Stimulated activated CD4-positive, alpha-beta T cell treated with anti-CD3 and anti-CD28 coated beads, Interleukin-4, amount 100 ng/mL, for 4 hours (primary cell): ENCODE data around the gene CNNM3.
"Not testable (repeated sequence)": the region's sequence is repeated elsewhere in the genome, so short reads cannot be mapped to it uniquely, and the experiment has no call there.

Experiments used
- DNase-seq, 2 experiments: peaks; one replicate each; pipeline ENCODE4 v3.0.0-alpha.2; 2020

CNNM3 gene

GRCh38 chr2:96799623-96799935, 16.5 kb upstream of the CNNM3 start:
- DNase-seq = no peak

DNA sequence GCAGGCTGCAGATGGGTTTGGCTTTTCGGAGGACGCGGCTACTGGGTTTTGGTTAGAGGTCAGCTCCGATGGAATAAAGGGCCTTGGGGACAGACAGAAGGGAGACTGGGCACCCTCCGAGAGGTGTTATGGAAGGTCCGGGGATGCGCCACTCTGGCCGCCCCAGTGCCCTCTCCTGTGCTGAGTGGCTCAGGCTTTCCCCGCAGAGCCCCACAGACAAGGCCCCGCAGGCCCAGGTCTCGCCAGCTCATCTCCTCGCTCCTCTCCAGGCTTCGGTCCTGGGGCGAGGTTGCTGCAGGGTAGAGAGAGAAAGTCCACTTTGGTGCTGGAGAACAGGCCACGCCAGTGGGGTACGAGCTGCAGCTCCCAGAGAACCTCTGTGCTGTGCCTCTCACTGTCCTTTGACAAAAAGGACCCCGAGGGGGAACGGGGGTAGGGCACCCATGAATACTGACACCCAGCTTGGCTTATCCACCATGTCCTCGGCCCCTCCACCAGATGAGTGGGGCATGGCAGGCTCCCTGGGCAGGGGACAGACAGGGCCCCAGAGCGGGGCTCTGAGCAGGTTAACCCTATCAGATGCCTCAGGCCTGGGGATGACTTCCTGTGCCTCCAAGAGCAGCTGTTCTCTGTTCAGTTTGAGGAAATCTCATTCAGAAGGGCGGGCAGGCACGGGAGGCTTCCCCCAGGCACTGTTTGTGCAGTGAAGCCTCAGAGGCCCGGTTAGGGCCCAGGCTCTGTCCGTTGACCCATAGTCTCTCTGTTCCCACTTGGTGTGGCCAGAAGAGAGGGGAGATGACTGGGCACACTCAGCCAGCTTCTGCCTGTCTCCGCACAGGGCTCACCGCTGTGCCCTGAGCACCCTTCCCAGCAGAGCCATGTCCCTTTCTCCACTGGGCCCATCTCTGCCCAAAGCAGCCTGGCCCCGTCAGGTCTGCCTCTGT, 15.7 kb upstream of the CNNM3 start:
- no peak for DNase-seq

DNA sequence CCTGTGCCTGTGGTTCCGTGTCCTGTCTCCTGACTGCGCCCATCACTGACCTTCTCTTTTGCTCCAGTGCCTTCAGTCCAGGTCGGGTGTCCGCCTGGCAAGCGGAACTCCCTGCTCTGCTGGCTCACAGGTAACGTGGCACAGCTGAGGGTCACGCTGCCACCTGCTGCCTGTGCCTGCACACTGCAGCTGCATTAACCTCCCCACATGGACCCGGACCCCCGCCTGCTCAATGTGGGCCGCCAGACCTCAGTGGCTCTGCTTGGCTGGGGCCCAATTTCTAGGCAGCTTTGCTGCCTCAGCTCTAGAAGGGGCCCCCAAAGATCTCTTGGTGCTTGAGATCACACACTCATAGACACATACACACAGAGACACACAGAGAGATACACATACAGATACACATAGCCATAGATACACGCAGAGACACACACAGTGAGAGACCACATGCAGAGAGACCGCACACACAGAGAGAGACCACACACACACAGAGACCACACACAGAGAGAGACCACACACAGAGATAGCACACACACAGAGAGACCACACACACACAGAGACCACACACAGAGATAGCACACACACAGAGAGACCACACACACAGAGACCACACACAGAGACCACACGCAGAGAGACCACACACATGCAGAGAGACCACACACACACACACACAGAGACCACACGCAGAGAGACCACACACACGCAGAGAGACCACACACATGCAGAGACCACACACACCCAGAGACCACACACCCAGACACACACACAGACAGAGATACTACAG, 14.9 kb upstream of the CNNM3 start:
- DNase-seq = peak; percentile 63 to 74

DNA sequence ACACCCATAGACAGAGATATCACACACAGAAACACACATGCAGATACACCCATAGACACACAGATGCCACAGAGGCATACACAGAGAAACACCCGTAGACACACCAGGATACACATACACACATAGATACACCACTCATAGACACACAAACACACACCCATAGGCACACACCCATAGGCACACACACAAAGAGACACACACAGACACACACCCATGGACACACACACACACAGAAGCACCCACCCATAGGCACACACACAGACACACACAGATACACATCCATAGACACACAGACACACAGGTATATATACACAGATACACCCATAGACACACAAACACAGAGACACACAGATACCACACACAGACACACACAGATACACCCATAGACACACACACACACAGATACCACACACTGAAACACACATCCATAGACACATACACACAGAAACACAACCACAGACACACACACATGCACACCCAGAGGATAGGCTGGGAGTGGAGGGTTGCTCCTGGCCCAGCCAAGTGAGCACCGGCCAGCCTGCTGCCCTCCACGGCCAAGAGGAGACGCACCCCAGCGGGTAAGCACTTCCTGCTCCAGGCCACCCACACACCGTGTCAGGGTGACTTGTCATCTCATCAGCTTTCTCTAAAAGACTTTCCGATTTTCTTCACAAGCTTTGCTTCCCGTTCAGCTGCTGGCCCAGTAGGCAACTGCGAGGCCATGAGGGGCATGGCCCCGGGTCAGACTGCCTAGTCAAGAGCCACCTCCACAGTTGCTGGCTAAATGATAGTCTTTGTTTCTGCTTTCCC, 14.1 kb upstream of the CNNM3 start:
- peak; percentile 40 to 54 for DNase-seq

GRCh38 chr2:96802721-96803120, 13.3 kb upstream of the CNNM3 start:
- no peak for DNase-seq

DNA sequence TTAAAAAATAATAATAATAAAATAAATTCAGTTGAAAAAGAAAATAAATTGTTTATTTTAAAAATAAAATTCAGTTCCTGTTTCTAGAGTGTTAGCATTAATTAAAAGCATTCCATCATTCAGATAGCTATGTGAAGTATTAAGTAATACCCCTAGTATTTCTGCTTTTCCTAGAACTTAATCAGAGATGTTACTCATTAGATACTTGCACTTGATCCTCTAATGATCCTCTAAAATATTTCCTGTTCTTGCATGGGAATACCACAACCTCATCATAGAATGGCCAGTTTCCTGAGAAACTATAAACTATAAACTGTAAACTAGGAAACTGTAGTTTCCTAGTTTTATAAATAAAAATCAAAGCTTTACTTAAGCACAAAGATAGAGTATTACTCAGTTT, 11.1 kb upstream of the CNNM3 start:
- no peak for DNase-seq

GRCh38 chr2:96805946-96806345, 10.1 kb upstream of the CNNM3 start:
- DNase-seq = not testable (repeated sequence)

- DNase-seq = no peak
Observed at GRCh38 chr2:96806468-96807126, 9.5 kb upstream of the CNNM3 start.

DNA sequence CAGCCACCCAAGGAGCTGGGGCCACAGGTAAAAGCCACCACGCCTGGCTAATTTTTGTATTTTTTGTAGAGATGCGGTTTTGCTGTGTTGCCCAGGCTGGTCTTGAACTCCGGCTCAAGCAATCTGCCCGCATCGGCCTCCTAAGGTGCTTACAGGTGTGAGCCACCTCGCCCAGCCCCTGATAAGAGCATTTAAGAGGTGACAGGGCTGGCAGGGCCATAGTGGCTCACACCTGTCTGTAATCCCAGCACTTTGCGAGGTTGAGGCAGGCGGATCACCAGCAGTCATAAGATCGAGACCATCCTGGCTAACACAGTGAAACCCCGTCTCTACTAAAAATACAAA, 9.0 kb upstream of the CNNM3 start:
- no peak for DNase-seq

DNA sequence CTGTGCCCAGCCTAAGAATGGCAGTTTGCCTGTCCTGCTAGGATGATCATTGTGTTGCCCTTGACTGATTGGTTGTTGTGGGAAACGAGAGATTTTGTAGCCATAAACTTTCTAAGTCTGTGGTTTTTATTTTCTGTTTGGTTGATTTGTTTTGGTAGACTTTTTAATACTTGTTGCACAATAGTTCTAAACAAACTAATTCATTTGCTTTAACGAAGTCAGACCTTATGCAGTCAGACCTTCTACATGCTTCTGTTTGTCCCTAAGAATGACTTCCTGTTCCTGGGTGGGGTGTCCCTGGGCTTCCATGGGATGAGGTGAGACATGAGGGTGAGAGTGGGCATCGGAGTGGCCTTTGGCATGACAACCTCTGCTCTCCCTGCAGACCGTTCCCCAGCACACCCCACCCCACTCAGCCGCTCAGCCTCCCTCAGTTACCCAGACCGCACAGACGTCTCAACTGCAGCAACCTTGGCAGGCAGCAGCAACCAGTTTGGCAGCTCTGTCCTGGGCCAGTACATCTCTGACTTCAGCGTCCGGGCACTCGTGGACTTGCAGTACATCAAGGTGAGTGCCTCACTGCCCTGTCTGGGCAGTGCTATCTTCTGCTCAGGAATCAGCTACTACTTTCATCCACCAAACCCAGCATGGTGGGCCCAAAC, 7.8 kb upstream of the CNNM3 start:
- DNase-seq = no peak

DNA sequence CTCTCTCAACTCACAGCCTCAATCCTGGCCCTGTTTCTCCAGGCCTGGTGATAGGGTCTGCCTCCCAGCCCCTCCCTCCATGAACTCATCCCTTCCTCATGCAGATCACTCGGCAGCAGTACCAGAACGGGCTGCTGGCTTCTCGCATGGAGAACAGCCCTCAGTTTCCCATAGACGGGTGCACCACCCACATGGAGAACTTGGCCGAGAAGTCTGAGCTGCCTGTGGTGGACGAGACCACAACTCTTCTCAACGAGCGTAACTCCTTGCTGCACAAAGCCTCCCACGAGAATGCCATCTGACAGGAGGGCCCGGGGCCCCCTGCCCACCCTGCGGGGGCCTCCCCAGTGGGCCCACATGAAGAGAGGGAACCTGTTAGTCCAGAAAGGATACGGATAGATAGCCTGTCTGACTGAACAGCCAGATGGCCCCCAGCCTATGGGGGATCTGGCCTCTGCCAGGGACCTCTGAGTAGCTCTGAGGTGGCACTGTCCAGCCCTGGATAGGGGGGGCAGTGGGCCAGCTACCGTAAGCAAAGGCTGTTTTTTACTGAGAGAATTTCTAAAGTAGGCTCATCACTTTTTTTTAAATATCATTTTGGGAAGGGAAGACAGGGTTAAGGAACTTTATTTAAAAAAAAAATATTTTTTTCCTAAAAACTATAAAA, 6.7 kb upstream of the CNNM3 start:
- DNase-seq = no peak

- no peak for DNase-seq
Observed at GRCh38 chr2:96809951-96810782, 5.9 kb upstream of the CNNM3 start.

GRCh38 chr2:96810783-96811192, 5.3 kb upstream of the CNNM3 start:
- DNase-seq = no peak

DNA sequence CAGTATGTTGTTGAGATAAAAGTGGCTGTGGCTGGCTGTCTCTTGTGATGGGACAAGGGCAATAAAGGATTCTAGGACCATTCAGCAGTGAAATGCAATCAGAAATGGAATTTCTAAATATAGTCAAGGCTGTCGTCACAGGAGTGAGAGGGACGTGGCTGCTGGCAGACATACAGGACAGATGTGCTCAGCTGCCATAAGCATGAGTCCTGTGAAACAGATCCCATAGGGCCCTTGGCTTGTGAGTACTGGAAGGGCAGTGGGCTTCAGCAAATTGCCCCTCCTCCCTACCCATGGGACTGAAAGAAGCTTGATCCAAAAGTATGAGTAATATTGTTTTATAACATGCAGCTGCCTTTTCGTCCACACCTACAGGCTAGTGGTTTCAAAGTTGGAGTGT, 4.2 kb upstream of the CNNM3 start:
- no peak for DNase-seq

DNA sequence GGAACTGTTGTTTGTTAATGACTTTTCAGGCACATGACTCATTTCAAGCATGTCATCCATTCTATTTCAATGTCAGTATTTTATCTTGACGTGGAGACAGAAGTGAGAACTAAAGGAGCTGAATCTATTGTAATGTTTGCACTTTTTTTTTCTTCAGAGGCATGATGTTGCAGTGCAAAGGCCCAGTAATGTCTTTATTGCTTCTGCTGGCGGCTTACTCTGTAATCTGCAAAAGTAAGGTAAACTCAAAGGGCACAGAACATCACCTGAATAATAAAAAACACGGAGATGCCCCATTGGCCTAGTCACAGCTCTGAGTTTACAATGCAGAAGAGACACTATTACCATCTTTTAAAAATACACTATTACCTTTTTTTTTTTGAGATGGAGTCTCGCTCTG, 2.4 kb upstream of the CNNM3 start:
- DNase-seq = no peak

GRCh38 chr2:96815326-96816126, 542 bp upstream of the CNNM3 start:
- no peak for DNase-seq

DNA sequence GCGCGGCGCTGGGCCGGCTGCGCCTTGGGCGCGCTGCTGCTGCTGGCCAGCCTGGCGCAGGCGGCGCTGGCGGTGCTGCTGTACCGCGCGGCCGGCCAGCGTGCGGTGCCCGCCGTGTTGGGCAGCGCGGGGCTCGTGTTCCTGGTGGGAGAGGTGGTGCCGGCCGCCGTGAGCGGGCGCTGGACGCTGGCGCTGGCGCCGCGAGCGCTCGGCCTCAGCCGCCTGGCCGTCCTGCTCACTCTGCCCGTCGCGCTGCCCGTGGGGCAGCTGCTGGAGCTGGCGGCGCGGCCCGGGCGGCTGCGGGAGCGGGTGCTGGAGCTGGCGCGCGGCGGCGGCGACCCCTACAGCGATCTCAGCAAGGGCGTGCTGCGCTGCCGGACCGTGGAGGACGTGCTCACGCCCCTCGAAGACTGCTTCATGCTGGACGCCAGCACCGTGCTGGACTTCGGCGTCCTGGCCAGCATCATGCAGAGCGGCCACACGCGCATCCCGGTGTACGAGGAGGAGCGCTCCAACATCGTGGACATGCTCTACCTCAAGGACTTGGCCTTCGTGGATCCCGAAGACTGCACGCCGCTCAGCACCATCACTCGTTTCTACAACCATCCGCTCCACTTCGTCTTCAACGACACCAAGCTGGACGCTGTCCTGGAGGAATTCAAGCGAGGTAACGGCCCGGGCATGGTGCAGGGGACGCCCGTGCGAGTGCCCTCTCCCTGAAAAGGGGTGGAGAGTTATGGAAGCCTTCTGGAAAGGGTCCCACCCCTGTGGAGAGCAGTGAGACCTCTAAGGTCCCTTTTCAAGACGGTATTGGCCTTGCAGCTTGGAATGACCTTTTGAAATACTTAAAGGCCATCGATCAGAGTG, 1.0 kb downstream of the CNNM3 start:
- no peak for DNase-seq

DNA sequence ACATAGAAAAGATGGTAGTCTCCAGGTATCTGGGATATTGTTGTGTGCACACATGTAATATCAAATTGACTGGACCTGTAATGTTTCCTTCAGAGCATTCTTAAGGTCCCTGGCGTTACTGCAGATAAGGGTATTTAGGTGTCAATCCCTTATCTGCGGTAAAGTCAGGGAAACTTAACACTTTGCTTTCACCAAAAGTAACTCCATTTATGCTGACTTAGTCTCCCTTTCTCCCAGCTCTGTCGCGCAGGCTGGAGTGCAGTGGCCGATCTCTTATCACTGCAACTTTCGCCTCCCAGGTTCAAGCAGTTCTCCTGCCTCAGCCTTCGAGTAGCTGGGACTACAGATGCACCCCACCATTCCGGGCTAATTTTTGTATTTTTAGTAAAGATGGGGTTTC, 1.8 kb downstream of the CNNM3 start:
- DNase-seq = no peak
